HepG2 (cell line): ENCODE measurements around the gene ADARB2. TPM values are rescaled to one million over a fixed set of nuclear protein-coding genes. Genes with fewer than 3 reads are reported as not detected.

Source experiments
- ATAC-seq: fragments of 200-7000 bp; cut with Tn5 transposase; 3 replicates; pipeline ENCODE4 v1.9.1; 2020; ENCODE audit warnings: mild to moderate bottlenecking, moderate library complexity
- BruUV-seq: library from RNA; stranded (reverse); fragments of 400-500 nt; replicated peaks from 2 replicates; lab custom pipeline; 2021; lab: Mats Ljungman, UMichigan
- CTCF ChIA-PET: fragments of 300-600 bp; formaldehyde crosslinking; extraction: SDS; loops from one replicate; lab custom pipeline; 2021; ENCODE audit warnings: low total read pairs, inconsistent platforms, low intra/inter-chr PET ratio; lab: Yijun Ruan, JAX
- POLR2A ChIA-PET: fragments of 350-600 bp; sonication (Branson Sonifier 250); formaldehyde crosslinking; loops from one replicate; lab custom pipeline; 2020; ENCODE audit warnings: antibody characterized with exemption, inconsistent platforms; lab: Yijun Ruan, JAX
- DNase-seq: peaks from one replicate; pipeline ENCODE4 v3.0.0-alpha.2; 2015; ENCODE audit warnings: low spot score
- FAIRE-seq: peaks from 3 replicates; lab custom pipeline; 2011; peaks lifted over from hg19 to GRCh38; lab: Jason Lieb, UNC
- H2AFZ ChIP-seq: one replicate; pipeline ENCODE4 v1.6.1; 2011; ENCODE audit warnings: low read length, inconsistent platforms
- H3K27ac ChIP-seq: fragments of 300-600 bp; 3 replicates; pipeline ENCODE4 v1.8.0; 2011; ENCODE audit warnings: mixed run types, mild to moderate bottlenecking, mixed read lengths, low read length, inconsistent platforms; ENCODE audit not compliant: insufficient read depth; ENCODE audit errors: extremely low read length
- H3K27me3 ChIP-seq, 2 experiments: fragments of 200-600 bp in 1 of 2; 2 replicates in 1 of 2; 3 replicates in 1 of 2; pipeline versions ENCODE4 v1.6.0 to v1.8.0; 2011; ENCODE audit warnings: low read length in 2 of 2, mild to moderate bottlenecking in 2 of 2, moderate library complexity in 2 of 2, inconsistent platforms in 1 of 2; ENCODE audit not compliant: insufficient read depth in 2 of 2, control insufficient read depth in 1 of 2
- H3K36me3 ChIP-seq, 2 experiments: fragments of 200-600 bp in 1 of 2; replicated peaks in 1 of 2; 2 replicates in 1 of 2; 3 replicates in 1 of 2; pipeline versions ENCODE4 v1.5.1 to v1.8.0; 2011; ENCODE audit warnings: low read length in 2 of 2, inconsistent platforms in 1 of 2; ENCODE audit not compliant: insufficient read depth in 2 of 2, control insufficient read depth in 1 of 2
- H3K4me1 ChIP-seq: 2 replicates; pipeline ENCODE4 v1.5.1; 2012; ENCODE audit warnings: low read length, inconsistent platforms; ENCODE audit not compliant: insufficient read depth
- H3K4me2 ChIP-seq: 2 replicates; pipeline ENCODE4 v1.6.0; 2011; ENCODE audit warnings: low read depth, low read length, inconsistent platforms
- H3K4me3 ChIP-seq, 3 experiments: fragments of 200-600 bp in 1 of 3; sonication (generic), shearing (Covaris generic) in 1 of 3; replicated peaks in 1 of 3; 2 replicates each; pipeline ENCODE4 v1.5.1; 2011 to 2016; ENCODE audit warnings: low read length in 3 of 3, inconsistent platforms in 2 of 3, low read depth in 2 of 3, mild to moderate bottlenecking in 2 of 3, control low read depth in 1 of 3, mixed read lengths in 1 of 3; ENCODE audit not compliant: insufficient read depth in 1 of 3
- H3K79me2 ChIP-seq: one replicate; pipeline ENCODE4 v1.6.1; 2011; ENCODE audit warnings: low read length, inconsistent platforms; ENCODE audit not compliant: insufficient read depth
- H3K9ac ChIP-seq: 2 replicates; pipeline ENCODE4 v1.6.0; 2011; ENCODE audit warnings: mild to moderate bottlenecking, low read depth, low read length, inconsistent platforms; ENCODE audit not compliant: insufficient read depth
- H3K9me3 ChIP-seq: 2 replicates; pipeline ENCODE4 v1.5.1; 2012; ENCODE audit warnings: mild to moderate bottlenecking, low read length
- H4K20me1 ChIP-seq: 2 replicates; pipeline ENCODE4 v1.6.0; 2011; ENCODE audit warnings: inconsistent platforms, mild to moderate bottlenecking, low read length, moderate library complexity; ENCODE audit not compliant: insufficient read depth
- ARID2 ChIP-seq: sonication (generic); formaldehyde crosslinking; IDR thresholded peaks from 2 replicates; pipeline ENCODE4 v1.8.1; 2022; ENCODE audit warnings: mild to moderate bottlenecking, missing genetic modification reagents, borderline replicate concordance
- CBX5 ChIP-seq: sonication (generic); formaldehyde crosslinking; IDR thresholded peaks from 2 replicates; pipeline ENCODE4 v1.4.0; 2020; ENCODE audit warnings: missing genetic modification reagents, borderline replicate concordance
- ESRRA ChIP-seq: sonication (generic); formaldehyde crosslinking; IDR thresholded peaks from 2 replicates; pipeline ENCODE4 v1.5.1; 2020; ENCODE audit warnings: mild to moderate bottlenecking, low read depth, missing genetic modification reagents
- GPBP1L1 ChIP-seq: sonication (generic); formaldehyde crosslinking; IDR thresholded peaks from 2 replicates; pipeline ENCODE4 v1.5.0; 2020; ENCODE audit warnings: mild to moderate bottlenecking, missing genetic modification reagents
- HBP1 ChIP-seq: IDR thresholded peaks from 2 replicates; pipeline ENCODE4 v1.6.1; 2016; ENCODE audit warnings: low read depth, control low read depth
- IRF1 ChIP-seq: sonication (generic); formaldehyde crosslinking; IDR thresholded peaks from 2 replicates; pipeline ENCODE4 v1.4.0; 2020; ENCODE audit warnings: low read depth, mild to moderate bottlenecking, missing genetic modification reagents
- KDM4B ChIP-seq: sonication (generic); formaldehyde crosslinking; IDR thresholded peaks from 2 replicates; pipeline ENCODE4 v1.4.0; 2020; ENCODE audit warnings: missing genetic modification reagents
- MLLT10 ChIP-seq: sonication (generic); formaldehyde crosslinking; IDR thresholded peaks from 2 replicates; pipeline ENCODE4 v1.4.0; 2020; ENCODE audit warnings: missing genetic modification reagents
- NAIF1 ChIP-seq: sonication (generic); formaldehyde crosslinking; IDR thresholded peaks from 2 replicates; pipeline ENCODE4 v1.5.0; 2020; ENCODE audit warnings: mild to moderate bottlenecking, missing genetic modification reagents, borderline replicate concordance
- RBM39 ChIP-seq: fragments of 200-400 bp; formaldehyde crosslinking; IDR thresholded peaks from one replicate; pipeline ENCODE4 v1.6.1; 2018; ENCODE audit warnings: antibody characterized with exemption, mild to moderate bottlenecking, low read depth, low read length; ENCODE audit not compliant: poor library complexity, severe bottlenecking
- SOX6 ChIP-seq, 2 experiments: fragments of 450-650 bp in 1 of 2; sonication (generic) in 1 of 2; formaldehyde crosslinking in 1 of 2; IDR thresholded peaks; 2 replicates each; pipeline versions ENCODE4 v1.4.0 to v1.6.1; 2017 to 2020; ENCODE audit warnings: antibody characterized with exemption in 1 of 2, mild to moderate bottlenecking in 1 of 2, missing genetic modification reagents in 1 of 2
- SRSF9 ChIP-seq: fragments of 200-400 bp; formaldehyde crosslinking; IDR thresholded peaks from 2 replicates; pipeline ENCODE4 v1.6.1; 2018; ENCODE audit warnings: borderline replicate concordance, mild to moderate bottlenecking, low read depth, low read length; ENCODE audit not compliant: insufficient read depth, poor library complexity, severe bottlenecking
- TERF1 ChIP-seq: sonication (generic); formaldehyde crosslinking; IDR thresholded peaks from 2 replicates; pipeline ENCODE4 v1.8.0; 2022; ENCODE audit warnings: mild to moderate bottlenecking, missing genetic modification reagents, moderate library complexity
- ZBTB1 ChIP-seq: sonication (generic); formaldehyde crosslinking; IDR thresholded peaks from 2 replicates; pipeline ENCODE4 v1.4.0; 2020; ENCODE audit warnings: missing genetic modification reagents, borderline replicate concordance
- ZNF543 ChIP-seq: sonication (generic); formaldehyde crosslinking; IDR thresholded peaks from 2 replicates; pipeline ENCODE4 v1.4.0; 2020; ENCODE audit warnings: mild to moderate bottlenecking, missing genetic modification reagents
- ZNF761 ChIP-seq: sonication (generic); formaldehyde crosslinking; conservative IDR thresholded peaks from 2 replicates; pipeline ENCODE4 v1.4.0; 2020; ENCODE audit warnings: mild to moderate bottlenecking, missing genetic modification reagents
- WGBS: methylation state at CpG from one replicate; pipeline ENCODE4 v1.1.6; 2017; ENCODE audit warnings: low lambda C conversion rate; 5-methylcytosine and 5-hydroxymethylcytosine counted together
- in situ Hi-C: cut with HindIII; loops from 2 replicates; pipeline ENCODE4 v1.10.0; 2017; ENCODE audit warnings: low pct_unique_long_range_greater_than_20kb; ENCODE audit not compliant: extremely low pct_ligation_motif_present
- intact Hi-C: fragments of 100-400 bp; cut with micrococcal nuclease; formaldehyde crosslinking; loops from one replicate; pipeline ENCODE4 v1.10.0; 2022; ENCODE audit not compliant: unreplicated experiment
- polyA plus RNA-seq, 8 experiments: library from polyadenylated mRNA; depleted of rRNA in 3 of 8; stranded (reverse) in 7 of 8; unstranded in 1 of 8; fragments of >200 nt; fragmentation: Illumina TruSeq in 4 of 8; extraction: Trizol in 4 of 8; gene quantifications; 2 replicates each; pipeline versions ENCODE4 v1.2.1 to v1.2.3, GENCODE V29; 2011 to 2016; ENCODE audit warnings: low read depth in 4 of 8, missing spikeins in 1 of 8, mixed read lengths in 1 of 8; ENCODE audit not compliant: insufficient read depth in 1 of 8
- total RNA-seq, 5 experiments: library from RNA; depleted of rRNA; stranded (reverse); fragments of >200 nt; fragmentation: Illumina TruSeq; extraction: Trizol; gene quantifications; 2 replicates each; pipeline ENCODE4 v1.2.3, GENCODE V29; 2016; ENCODE audit warnings: low read depth in 1 of 5

The ADARB2 gene
- total and polyA plus RNA-seq, 2 of the 13 experiments (the other 11 are each of a cell fraction or from before 2014, with no cell fraction given): not detected

- no peak for TF ChIP-seq GPBP1L1 (CRISPR knock-in tag)
Measured at GRCh38 chr10:1410469-1411395, 326.6 kb downstream of the ADARB2 start (continued).

- no peak overlapping the region for H3K9ac ChIP-seq
- no peak for DNase-seq
- no peaks in the 10 kb centered on the region for H3K36me3 ChIP-seq
- peaks cover 9 to 69% of the 10 kb centered on the region in 2 experiments for H3K27me3 ChIP-seq
- BruUV-seq: no TSS peak
- no peaks in the 10 kb centered on the region for H3K4me1 ChIP-seq
- FAIRE-seq: no peak
- 17% methylated on average over 8 of the region's 11 CpGs for WGBS
- no peaks in the 10 kb centered on the region for H3K9me3 ChIP-seq
- in situ Hi-C loops (no loop called here), intact Hi-C loops (no loop called here)
- H4K20me1 ChIP-seq: 0 out of 2 replicates have a peak, but pooled peaks cover 4% of the 10 kb centered on the region
- CTCF ChIA-PET: no interaction called here
- H3K4me3 ChIP-seq: no peak overlapping the region
- no peak for ATAC-seq
- POLR2A ChIA-PET: no interaction called here
- H3K79me2 ChIP-seq: no peaks in the 10 kb centered on the region
- no peak overlapping the region for H3K27ac ChIP-seq
- H2AFZ ChIP-seq: no peak overlapping the region
- no peak overlapping the region for H3K4me2 ChIP-seq
- TF ChIP-seq ZNF543 (CRISPR knock-in tag) (no peak), SRSF9 (no peak), RBM39 (no peak), MLLT10 (CRISPR knock-in tag) (no peak), SOX6 (IDR thresholded peaks at IDR 0.05) (no peak), SOX6 (CRISPR knock-in tag; IDR thresholded peaks at IDR 0.05) (no peak), KDM4B (no peak), ARID2 (no peak), HBP1 (no peak), ZBTB1 (no peak), CBX5 (CRISPR knock-in tag) (no peak), ESRRA (CRISPR knock-in tag) (no peak), NAIF1 (CRISPR knock-in tag) (no peak), ZNF761 (CRISPR knock-in tag) (no peak), TERF1 (CRISPR knock-in tag) (no peak), IRF1 (CRISPR knock-in tag) (no peak)
Measured at GRCh38 chr10:1410032-1410431, 327.3 kb downstream of the ADARB2 start.
